Activated CD4-positive, alpha-beta T cell treated with anti-CD3 and anti-CD28 coated beads, Interleukin-2, amount 50 U/mL, for 16 hours (primary cell): ENCODE data around the gene THRB.
"Not testable (repeated sequence)": the region's sequence is repeated elsewhere in the genome, so short reads cannot be mapped to it uniquely, and the experiment has no call there.

Experiments
- DNase-seq: peaks from one replicate; pipeline ENCODE4 v3.0.0-alpha.2; 2020

Gene THRB

GRCh38 chr3:24135280-24135679, 359.4 kb downstream of the THRB start:
- no peak for DNase-seq

GRCh38 chr3:24133942-24134341, 360.7 kb downstream of the THRB start:
- no peak for DNase-seq

- no peak for DNase-seq
Measured at GRCh38 chr3:24133436-24133835, 361.2 kb downstream of the THRB start.

- no peak for DNase-seq
Measured at GRCh38 chr3:24129549-24129948, 365.1 kb downstream of the THRB start.

GRCh38 chr3:24128199-24129005, 366.2 kb downstream of the THRB start:
- no peak for DNase-seq

- no peak for DNase-seq
Measured at GRCh38 chr3:24123596-24123995, 371.1 kb downstream of the THRB start.

DNA sequence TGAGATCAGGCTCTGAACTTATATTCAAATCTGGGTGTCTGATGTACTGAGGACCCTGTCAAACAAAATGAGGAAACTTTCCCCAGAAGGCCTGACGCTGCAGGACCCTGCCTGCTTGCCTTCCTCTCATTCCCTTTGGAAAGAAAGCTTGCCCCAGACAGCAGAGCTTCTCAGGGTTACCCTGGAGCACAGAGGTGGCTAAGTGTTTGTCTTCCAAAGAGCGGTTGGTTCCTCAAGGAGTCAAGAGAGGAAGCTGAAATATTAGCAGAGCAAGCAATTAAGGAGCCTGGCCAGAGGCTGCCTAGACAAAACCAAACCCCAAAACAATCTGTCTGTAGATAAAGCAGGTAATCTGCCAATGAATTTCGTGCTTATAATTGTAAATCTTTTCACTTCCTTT, 374.2 kb downstream of the THRB start:
- no peak for DNase-seq

DNA sequence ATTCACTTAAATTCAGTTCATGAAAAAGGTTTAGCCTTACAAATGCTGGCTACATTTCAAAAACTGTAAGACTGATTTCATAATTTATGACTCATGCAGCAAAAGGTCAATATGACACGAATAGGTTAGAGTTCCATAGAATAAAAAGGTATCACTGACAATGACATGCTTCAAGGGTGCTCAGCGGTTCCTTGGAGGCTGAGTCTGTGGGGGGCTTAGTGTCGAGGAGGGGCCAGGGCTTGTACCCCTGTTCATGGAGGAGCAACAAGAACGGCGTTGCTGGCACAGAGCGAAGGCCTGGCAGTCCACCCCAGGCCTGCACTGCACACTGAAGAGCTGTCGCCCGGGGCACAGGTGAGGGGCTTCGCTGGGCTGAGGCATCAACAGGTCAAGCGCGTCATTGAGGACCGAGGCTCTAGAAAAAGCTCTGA, 375.3 kb downstream of the THRB start:
- DNase-seq = no peak

DNA sequence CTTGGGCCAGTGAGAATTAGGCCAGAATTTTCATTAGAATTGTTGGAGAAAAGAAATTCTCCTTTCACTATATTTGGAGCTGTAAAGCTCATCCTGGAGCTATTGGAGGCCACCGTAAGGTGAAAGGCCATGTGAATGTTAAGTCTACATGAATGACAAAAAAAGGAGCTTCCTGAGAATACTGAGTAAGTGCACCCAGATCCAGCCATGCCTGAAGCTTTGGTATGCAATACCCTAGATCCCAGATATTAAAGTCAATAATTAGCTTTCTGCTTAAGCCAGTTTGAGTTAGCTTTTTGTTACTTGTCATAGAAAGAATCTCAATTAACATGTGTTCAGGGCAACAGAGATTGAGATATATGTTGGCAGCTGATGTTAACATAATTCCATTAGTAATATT, 377.1 kb downstream of the THRB start:
- DNase-seq = no peak

DNA sequence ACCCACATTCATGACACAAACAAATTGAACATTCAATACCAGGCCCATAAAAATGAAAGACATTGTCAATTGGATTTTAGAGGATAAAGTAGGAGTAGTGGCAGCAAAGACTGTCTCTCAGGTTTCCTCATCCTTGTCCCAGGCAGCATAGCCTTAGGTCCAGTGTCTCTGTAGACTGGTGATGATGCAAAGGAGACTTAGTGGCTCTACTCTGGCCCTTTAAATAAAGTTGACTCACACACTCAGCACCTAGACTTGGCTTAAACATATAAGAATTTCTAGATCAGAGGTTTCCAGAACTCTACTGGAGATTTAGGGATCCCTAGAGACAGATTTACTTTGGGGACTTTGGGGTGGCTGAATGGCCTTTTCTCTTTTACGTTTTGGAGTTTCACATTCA, 382.9 kb downstream of the THRB start:
- DNase-seq = no peak

- no peak for DNase-seq
Measured at GRCh38 chr3:24110051-24110450, 384.6 kb downstream of the THRB start.

DNA sequence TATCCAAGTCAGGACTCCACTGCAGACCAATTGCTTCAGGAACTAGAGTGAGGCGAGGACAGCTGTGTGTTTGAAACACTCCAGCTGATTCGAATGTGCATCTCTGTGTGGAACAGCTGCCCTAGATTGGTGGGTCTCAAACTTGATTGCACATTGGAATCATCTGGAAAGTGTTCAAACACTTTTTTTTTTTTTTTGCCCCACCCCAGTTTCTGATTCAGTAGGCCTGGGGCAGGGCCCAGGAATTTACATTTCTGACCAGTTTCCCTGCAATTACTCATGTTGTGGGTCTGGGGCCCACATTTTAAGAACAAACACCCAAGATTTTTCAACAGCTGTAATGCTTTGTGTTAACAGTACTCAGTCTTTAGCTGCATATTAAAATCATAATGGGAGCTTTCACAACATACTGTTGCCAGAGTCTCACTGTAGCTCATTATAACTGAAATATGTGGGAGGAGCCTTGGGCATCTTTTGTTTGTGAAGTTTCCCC, 392.9 kb downstream of the THRB start:
- peak; percentile 2 for DNase-seq

DNA sequence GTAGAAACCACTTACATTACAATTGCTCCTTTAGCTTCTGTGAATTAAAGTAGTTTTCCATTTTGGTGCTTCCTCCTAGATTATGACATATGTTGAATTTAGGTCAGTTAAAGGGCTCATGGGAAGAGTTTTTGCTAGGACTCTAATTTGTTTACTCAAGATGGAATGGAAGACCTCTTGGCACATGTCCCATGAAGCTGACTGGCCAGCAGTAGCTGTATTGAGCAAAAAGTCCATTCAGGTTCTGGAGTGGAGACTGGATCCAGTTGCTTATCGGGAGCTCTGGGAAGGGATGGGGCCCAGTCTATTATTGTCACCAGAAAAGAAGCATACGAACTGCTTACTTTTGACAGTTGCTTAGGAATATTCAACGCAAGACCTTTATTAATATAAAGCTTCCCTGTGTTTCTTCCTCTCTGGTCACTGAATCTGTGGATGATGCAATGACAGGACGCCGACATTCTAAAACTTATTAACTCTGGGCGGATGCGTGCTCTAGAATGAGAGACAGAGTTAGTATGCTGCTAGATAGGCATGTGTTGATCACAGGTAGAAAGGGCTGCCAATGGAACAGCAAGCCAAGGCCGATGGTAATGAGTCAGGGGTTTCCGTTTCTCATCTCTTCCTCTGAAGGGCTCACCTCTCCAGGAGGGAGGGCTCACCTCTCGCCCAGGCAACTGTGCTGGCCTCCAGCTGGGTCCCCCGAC, 393.8 kb downstream of the THRB start:
- no peak for DNase-seq

DNA sequence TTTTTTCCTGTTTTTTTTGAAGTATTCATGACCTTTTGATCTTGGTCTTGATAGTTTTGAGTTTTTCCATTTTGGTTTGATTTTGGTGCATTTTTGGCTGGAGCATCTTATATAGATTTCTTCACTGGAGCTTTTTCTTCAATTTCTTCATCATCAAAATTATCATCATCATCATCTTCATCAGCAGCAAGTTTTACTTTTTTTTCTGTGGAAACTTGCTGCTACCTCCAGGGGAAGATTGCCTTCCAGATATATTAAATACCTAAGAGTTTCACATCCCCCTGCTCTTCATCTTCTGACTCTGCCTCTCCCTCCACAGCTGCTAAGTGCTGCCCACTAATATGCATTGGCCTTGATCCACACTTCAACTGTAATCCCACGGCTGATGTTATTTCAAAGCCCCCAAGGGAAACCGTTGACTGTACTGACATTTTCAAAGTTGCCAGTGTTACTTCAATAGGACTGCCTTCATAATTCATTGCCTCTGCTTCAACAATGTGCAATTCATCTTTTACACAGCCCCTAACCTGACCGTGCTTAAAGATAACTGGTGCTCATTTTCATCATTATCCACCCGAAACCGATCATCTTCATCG, 397.9 kb downstream of the THRB start:
- DNase-seq = no peak

DNA sequence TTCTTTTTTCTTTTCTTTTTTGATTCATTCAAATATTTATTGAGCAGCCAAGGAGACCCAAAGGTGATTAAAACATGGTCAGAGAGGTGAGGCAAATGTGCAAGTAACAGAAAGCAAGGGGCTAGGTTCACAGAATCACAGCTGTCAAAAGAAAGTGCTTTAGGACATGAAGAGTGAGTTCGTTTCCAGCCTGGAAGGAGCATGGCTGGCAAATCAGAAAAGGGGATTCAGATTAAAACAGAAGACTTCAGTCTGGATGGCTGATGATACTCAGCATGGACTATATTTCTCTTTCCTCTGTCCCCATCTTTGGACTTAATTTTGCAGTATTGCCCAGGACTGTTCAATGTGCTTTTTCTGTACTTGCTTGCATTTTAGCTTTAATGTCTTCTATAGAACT, 398.4 kb downstream of the THRB start:
- no peak for DNase-seq

GRCh38 chr3:24094818-24095217, 399.8 kb downstream of the THRB start:
- not testable (repeated sequence) for DNase-seq

DNA sequence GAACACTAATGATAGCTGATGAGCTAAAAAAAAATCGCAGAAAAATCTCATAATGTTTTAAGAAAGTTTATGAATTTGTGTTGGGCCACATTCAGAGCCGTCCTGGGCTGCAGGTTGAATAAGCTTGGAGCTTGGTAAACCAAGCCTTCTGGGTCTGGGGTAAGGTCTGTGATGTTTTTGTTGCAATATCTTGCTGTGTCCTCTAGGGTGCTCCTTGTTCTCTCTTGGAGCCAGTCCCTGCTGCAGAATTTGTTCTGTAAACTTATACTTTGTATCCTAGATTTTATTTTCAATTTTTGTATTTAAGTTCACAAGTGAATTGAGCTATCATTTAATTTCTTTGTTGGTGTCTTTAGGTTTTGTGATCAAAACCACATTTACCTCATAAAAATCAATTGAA, 405.9 kb downstream of the THRB start:
- peak; percentile 17 for DNase-seq

DNA sequence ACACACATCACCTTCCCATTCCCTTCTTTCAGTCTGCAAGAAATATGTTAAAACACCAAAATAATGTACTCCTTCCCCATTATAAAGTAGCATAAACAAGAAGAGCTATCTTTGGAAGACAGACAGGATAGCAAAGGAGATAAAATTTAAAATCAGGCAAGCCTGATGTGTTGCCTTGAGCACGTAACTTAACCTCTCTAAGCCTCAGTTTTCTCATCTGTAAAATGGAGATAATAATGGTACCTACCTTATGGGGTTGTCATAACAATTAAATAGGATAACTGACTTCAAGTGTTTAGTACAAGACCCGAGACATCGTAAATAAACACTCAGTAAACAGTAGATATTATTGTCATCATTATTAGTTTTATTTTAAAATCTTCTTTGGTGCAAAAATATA, 407.2 kb downstream of the THRB start:
- no peak for DNase-seq

GRCh38 chr3:24086617-24087404, 407.8 kb downstream of the THRB start:
- no peak for DNase-seq

DNA sequence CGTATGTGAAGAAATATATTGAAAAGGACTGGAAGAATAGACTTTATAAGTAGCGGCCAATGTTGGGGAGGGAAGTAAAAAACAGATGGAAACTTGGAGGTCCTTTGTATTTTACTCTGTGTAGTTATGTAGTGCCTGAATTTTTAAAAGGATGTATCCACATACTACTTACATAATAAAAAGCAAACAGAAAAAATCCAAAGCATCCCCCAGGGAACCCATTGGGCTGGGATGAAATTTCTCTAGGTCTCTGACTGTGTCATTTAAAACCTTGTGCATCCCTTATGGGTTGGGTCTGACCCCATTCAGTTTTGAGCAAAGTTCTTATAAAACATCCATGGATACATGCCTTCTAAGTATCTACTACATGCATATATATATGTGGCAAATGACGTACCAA, 408.4 kb downstream of the THRB start:
- no peak for DNase-seq

DNA sequence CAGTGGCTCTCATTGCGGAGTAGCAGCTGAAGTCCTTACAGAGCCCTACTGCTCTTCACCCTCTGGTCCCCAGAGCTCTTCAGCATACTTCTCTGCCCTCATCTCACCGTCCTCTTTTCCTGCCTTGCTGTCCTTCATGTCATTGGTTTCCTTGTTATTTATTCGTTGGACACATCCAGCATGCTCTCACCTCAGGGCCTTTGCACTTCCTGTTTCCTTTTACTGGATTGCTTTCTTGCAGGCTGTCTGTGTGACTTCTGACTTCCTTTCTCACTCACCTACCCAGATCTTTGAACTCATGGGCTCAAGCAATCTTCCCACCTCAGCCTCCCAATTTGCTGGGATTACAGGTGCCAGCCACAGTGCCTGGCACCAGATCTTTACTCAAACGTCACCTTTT, 422.5 kb downstream of the THRB start:
- DNase-seq = no peak

DNA sequence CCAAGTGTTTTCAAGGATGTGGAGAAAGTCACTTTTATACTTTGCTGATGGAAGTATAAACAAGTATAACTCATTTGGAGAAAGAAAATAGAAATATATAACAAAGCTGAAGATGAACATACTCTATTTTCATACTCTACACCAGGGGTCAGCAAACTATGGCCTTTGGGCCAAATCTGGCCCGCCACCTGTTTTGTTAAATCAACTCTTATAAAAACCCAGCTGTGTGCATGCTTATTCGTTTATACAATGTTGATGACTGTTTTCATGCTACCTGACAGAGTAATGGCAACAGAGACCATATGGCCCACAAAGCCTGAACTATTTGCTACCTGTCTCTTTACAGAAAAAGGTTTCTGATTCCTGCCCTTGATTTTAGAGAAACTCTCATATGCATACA, 425.6 kb downstream of the THRB start:
- no peak for DNase-seq

- no peak for DNase-seq
Measured at GRCh38 chr3:24067483-24067882, 427.2 kb downstream of the THRB start.
